DOHH2 (cell line): Measurements from ENCODE around the gene RIN3.

ENCODE experiments used
- EZH2phosphoT487 ChIP-seq: fragments of 200-600 bp; sonication (generic); IDR thresholded peaks from 2 replicates; pipeline ENCODE4 v1.6.1; 2017; ENCODE audit warnings: borderline replicate concordance, mild to moderate bottlenecking, antibody characterized with exemption, low read length, moderate library complexity, mixed read lengths
- TF ChIP-seq, protein P1 (sequence below): fragments of 200-600 bp; sonication (generic); IDR thresholded peaks from one replicate; pipeline ENCODE4 v1.5.1; 2014; ENCODE audit warnings: antibody characterized with exemption, mild to moderate bottlenecking, low read depth, low read length; ENCODE audit not compliant: poor library complexity, severe bottlenecking

DNA sequence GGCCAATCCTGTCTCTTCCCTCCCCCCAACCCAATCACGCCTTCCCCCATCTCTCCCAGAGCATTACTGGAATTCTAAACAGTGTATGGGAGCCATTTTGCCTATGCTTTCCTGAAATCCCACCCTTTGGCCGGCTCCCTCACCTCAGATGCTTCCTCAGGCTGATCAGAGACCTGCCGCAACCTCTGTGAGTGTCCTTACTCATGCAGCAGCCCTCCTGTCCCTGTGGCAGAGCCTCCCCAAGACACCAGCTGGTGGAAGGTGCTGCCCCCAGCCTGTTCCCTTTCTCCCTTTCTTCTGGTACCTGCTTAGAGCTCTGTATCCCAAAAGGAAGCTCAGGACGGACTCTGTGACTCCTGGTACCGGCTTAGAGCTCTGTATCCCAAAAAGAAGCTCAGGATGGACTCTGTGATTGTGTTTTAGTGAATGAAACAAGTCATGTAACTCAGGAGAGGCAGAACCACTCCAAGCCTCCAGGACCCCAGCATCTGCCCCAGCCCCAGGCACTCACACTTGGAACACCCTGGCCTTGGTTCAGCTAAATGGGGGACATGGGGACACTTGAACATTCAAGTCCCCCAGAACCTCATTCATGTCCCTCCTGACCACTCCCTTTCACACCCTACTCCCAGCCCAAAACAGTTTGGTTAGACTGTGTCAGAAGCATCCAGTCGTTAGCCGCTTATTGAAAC, 29.3 kb upstream of the RIN3 start:
- TF ChIP-seq, protein P1, sequence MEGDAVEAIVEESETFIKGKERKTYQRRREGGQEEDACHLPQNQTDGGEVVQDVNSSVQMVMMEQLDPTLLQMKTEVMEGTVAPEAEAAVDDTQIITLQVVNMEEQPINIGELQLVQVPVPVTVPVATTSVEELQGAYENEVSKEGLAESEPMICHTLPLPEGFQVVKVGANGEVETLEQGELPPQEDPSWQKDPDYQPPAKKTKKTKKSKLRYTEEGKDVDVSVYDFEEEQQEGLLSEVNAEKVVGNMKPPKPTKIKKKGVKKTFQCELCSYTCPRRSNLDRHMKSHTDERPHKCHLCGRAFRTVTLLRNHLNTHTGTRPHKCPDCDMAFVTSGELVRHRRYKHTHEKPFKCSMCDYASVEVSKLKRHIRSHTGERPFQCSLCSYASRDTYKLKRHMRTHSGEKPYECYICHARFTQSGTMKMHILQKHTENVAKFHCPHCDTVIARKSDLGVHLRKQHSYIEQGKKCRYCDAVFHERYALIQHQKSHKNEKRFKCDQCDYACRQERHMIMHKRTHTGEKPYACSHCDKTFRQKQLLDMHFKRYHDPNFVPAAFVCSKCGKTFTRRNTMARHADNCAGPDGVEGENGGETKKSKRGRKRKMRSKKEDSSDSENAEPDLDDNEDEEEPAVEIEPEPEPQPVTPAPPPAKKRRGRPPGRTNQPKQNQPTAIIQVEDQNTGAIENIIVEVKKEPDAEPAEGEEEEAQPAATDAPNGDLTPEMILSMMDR = no peak
- no peak for TF ChIP-seq EZH2phosphoT487
